Activated CD8-positive, alpha-beta memory T cell treated with anti-CD3 and anti-CD28 coated beads, Interleukin-2, amount 10 ng/mL, durations not matched to agents 7 days and 5 days (primary cell): ENCODE measurements around the gene DAGLA. TPM values are rescaled to one million over a fixed set of nuclear protein-coding genes. Genes with fewer than 3 reads are reported as not detected.

Experiments used
- ATAC-seq: fragments of 150-1000 bp; cut with Tn5 transposase; one replicate; pipeline ENCODE4 v1.10.0; 2021; ENCODE audit warnings: moderate library complexity
- CTCF ChIA-PET: fragments of 350-600 bp; sonication (Branson Sonifier 250); formaldehyde crosslinking; loops from one replicate; lab custom pipeline; 2021; ENCODE audit warnings: antibody characterized with exemption; lab: Charles Lee
- DNase-seq: peaks from one replicate; pipeline ENCODE4 v3.0.0-alpha.2; 2020
- H3K27ac Mint-ChIP-seq: one replicate; pipeline ENCODE4 v1.8.0; 2021; ENCODE audit warnings: mild to moderate bottlenecking, mixed read lengths
- H3K27me3 Mint-ChIP-seq: one replicate; pipeline ENCODE4 v1.8.0; 2021; ENCODE audit warnings: mixed read lengths
- H3K36me3 Mint-ChIP-seq: one replicate; pipeline ENCODE4 v1.8.0; 2021; ENCODE audit warnings: mild to moderate bottlenecking, mixed read lengths
- H3K4me1 Mint-ChIP-seq: one replicate; pipeline ENCODE4 v1.8.0; 2021; ENCODE audit warnings: mixed read lengths
- H3K4me3 Mint-ChIP-seq: one replicate; pipeline ENCODE4 v1.8.0; 2021; ENCODE audit warnings: mild to moderate bottlenecking, moderate library complexity, mixed read lengths
- H3K9me3 Mint-ChIP-seq: one replicate; pipeline ENCODE4 v1.8.0; 2022; ENCODE audit warnings: low read depth, mixed read lengths
- total RNA-seq, 2 experiments: library from RNA; stranded (reverse); gene quantifications; one replicate each; pipeline ENCODE4 v1.2.3, GENCODE V29; 2021

The DAGLA gene
- total RNA-seq, 2 experiments from 2014 or later: not detected

GRCh38 chr11:61775606-61776554 is 95.7 kb downstream of the DAGLA start:
- H3K4me3 Mint-ChIP-seq: no peak overlapping the region
- no peak for ATAC-seq
- CTCF ChIA-PET: interaction anchor here (0.9 to 2.1 kb wide), 4 partner anchors 23 to 29 kb away, joined by 4 to 6 read pairs (median 5); no protein-coding TSS in a partner anchor
- DNase-seq: no peak
- peaks cover 20% of the 10 kb centered on the region for H3K4me1 Mint-ChIP-seq
- no peaks in the 10 kb centered on the region for H3K9me3 Mint-ChIP-seq
- H3K27ac Mint-ChIP-seq: no peak overlapping the region
- H3K27me3 Mint-ChIP-seq: peaks cover 8% of the 10 kb centered on the region
- no peaks in the 10 kb centered on the region for H3K36me3 Mint-ChIP-seq

GRCh38 chr11:61776561-61777075 is 96.4 kb downstream of the DAGLA start:
- Mint-ChIP-seq H3K4me1 (peaks cover 16% of the 10 kb centered on the region), H3K36me3 (no peaks in the 10 kb centered on the region), H3K27ac (no peak overlapping the region), H3K27me3 (peaks cover 8% of the 10 kb centered on the region), H3K4me3 (no peak overlapping the region), H3K9me3 (no peaks in the 10 kb centered on the region)
- ATAC-seq (peak; percentile 70), DNase-seq (peak; percentile 83)
- CTCF ChIA-PET: interaction anchor here (1.5 to 2.1 kb wide), 2 partner anchors 21 to 29 kb away, joined by 4 to 6 read pairs; no protein-coding TSS in a partner anchor

GRCh38 chr11:61777234-61778090 is 97.3 kb downstream of the DAGLA start:
- Mint-ChIP-seq H3K4me3 (no peak overlapping the region), H3K9me3 (no peaks in the 10 kb centered on the region), H3K36me3 (no peaks in the 10 kb centered on the region), H3K27me3 (peaks cover 8% of the 10 kb centered on the region), H3K4me1 (peaks cover 15% of the 10 kb centered on the region), H3K27ac (no peak overlapping the region)
- CTCF ChIA-PET: interaction anchor here (1.5 kb wide), 1 partner anchor 20 kb away, joined by 4 read pairs; no protein-coding TSS in a partner anchor
- DNase-seq (peak; percentile 68), ATAC-seq (peak; percentile 68)

GRCh38 chr11:61778357-61778886 is 98.2 kb downstream of the DAGLA start:
- no peak overlapping the region for H3K27ac Mint-ChIP-seq
- CTCF ChIA-PET: interaction anchor here (1.3 kb wide), 1 partner anchor 45 kb away, joined by 4 read pairs; no protein-coding TSS in a partner anchor

GRCh38 chr11:61778920-61779650 is 98.9 kb downstream of the DAGLA start:
- H3K27me3 Mint-ChIP-seq: peaks cover 8% of the 10 kb centered on the region
- no peak overlapping the region for H3K4me3 Mint-ChIP-seq
- CTCF ChIA-PET: interaction anchor here (1.3 kb wide), 2 partner anchors 46 to 303 kb away, joined by 3 to 4 read pairs; no protein-coding TSS in a partner anchor
- H3K9me3 Mint-ChIP-seq: no peaks in the 10 kb centered on the region
- H3K36me3 Mint-ChIP-seq: no peaks in the 10 kb centered on the region
- ATAC-seq (no peak), DNase-seq (no peak)
- no peak overlapping the region for H3K27ac Mint-ChIP-seq
- H3K4me1 Mint-ChIP-seq: peaks cover 10% of the 10 kb centered on the region

More at GRCh38 chr11:61778357-61778886, 98.2 kb downstream of the DAGLA start:
- Mint-ChIP-seq H3K27me3 (peaks cover 8% of the 10 kb centered on the region), H3K36me3 (no peaks in the 10 kb centered on the region), H3K9me3 (no peaks in the 10 kb centered on the region), H3K4me3 (no peak overlapping the region), H3K4me1 (peaks cover 10% of the 10 kb centered on the region)
- DNase-seq (no peak), ATAC-seq (no peak)

GRCh38 chr11:61779666-61780525 is 99.7 kb downstream of the DAGLA start:
- Mint-ChIP-seq H3K9me3 (no peaks in the 10 kb centered on the region), H3K4me3 (no peak overlapping the region), H3K4me1 (peaks cover 10% of the 10 kb centered on the region), H3K36me3 (no peaks in the 10 kb centered on the region), H3K27me3 (peaks cover 8% of the 10 kb centered on the region), H3K27ac (no peak overlapping the region)
- ATAC-seq (no peak), DNase-seq (no peak)
- CTCF ChIA-PET: interaction anchor here (1.2 to 3.2 kb wide), 4 partner anchors 18 to 302 kb away, joined by 3 to 11 read pairs (median 4); no protein-coding TSS in a partner anchor

GRCh38 chr11:61780581-61781162 is 100.5 kb downstream of the DAGLA start:
- no peak for DNase-seq
- Mint-ChIP-seq H3K4me3 (no peak overlapping the region), H3K9me3 (no peaks in the 10 kb centered on the region), H3K27ac (no peak overlapping the region), H3K4me1 (peaks cover 10% of the 10 kb centered on the region), H3K27me3 (peaks cover 8% of the 10 kb centered on the region), H3K36me3 (no peaks in the 10 kb centered on the region)
- ATAC-seq: no peak
- CTCF ChIA-PET: interaction anchor here (1.2 to 3.2 kb wide), 3 partner anchors 9 to 33 kb away, joined by 3 to 11 read pairs (median 5); no protein-coding TSS in a partner anchor

GRCh38 chr11:61781585-61781984 is 101.4 kb downstream of the DAGLA start:
- no peaks in the 10 kb centered on the region for H3K36me3 Mint-ChIP-seq
- CTCF ChIA-PET: interaction anchor here (0.9 to 3.2 kb wide), 4 partner anchors 8 to 34 kb away, joined by 3 to 11 read pairs (median 4); no protein-coding TSS in a partner anchor
- H3K9me3 Mint-ChIP-seq: no peaks in the 10 kb centered on the region
- peaks cover 8% of the 10 kb centered on the region for H3K4me1 Mint-ChIP-seq
- DNase-seq (no peak), ATAC-seq (no peak)
- no peak overlapping the region for H3K4me3 Mint-ChIP-seq
- H3K27me3 Mint-ChIP-seq: peaks cover 5% of the 10 kb centered on the region
- H3K27ac Mint-ChIP-seq: no peak overlapping the region

GRCh38 chr11:61782299-61782698 is 102.1 kb downstream of the DAGLA start:
- Mint-ChIP-seq H3K27ac (no peak overlapping the region), H3K36me3 (no peaks in the 10 kb centered on the region), H3K4me3 (no peak overlapping the region), H3K4me1 (peaks cover 4% of the 10 kb centered on the region), H3K27me3 (peaks cover 4% of the 10 kb centered on the region), H3K9me3 (no peaks in the 10 kb centered on the region)
- no peak for ATAC-seq
- no peak for DNase-seq
- CTCF ChIA-PET: interaction anchor here (0.9 to 3.2 kb wide), 3 partner anchors 30 to 35 kb away, joined by 3 to 11 read pairs (median 3); no protein-coding TSS in a partner anchor

- H3K9me3 Mint-ChIP-seq: no peaks in the 10 kb centered on the region
- H3K27me3 Mint-ChIP-seq: peaks cover 3% of the 10 kb centered on the region
Observed at GRCh38 chr11:61782841-61783240, 102.7 kb downstream of the DAGLA start.

More at GRCh38 chr11:61782841-61783240, 102.7 kb downstream of the DAGLA start:
- Mint-ChIP-seq H3K36me3 (no peaks in the 10 kb centered on the region), H3K27ac (no peak overlapping the region), H3K4me3 (no peak overlapping the region), H3K4me1 (peaks cover 3% of the 10 kb centered on the region)
- ATAC-seq (no peak), DNase-seq (no peak)
- CTCF ChIA-PET: interaction anchor here (0.9 to 3.2 kb wide), 3 partner anchors 30 to 35 kb away, joined by 3 to 11 read pairs (median 3); no protein-coding TSS in a partner anchor
